Hepatocyte (in vitro differentiated cells): Measurements from ENCODE around the gene RPL13A.

ENCODE experiments used
- EZH2 ChIP-seq: fragments of 200-600 bp; sonication (generic); IDR thresholded peaks from 2 replicates; pipeline ENCODE4 v1.6.1; 2016; ENCODE audit warnings: antibody characterized with exemption, mild to moderate bottlenecking, borderline replicate concordance
- EZH2phosphoT487 ChIP-seq: fragments of 200-600 bp; sonication (generic); IDR thresholded peaks from one replicate; pipeline ENCODE4 v1.6.1; 2018; ENCODE audit warnings: antibody characterized with exemption, mild to moderate bottlenecking, low read depth, moderate library complexity; ENCODE audit not compliant: unreplicated experiment, severe bottlenecking
- TF ChIP-seq, protein P1 (sequence below): fragments of 200-600 bp; sonication (generic); IDR thresholded peaks from 2 replicates; pipeline ENCODE4 v1.5.1; 2016; ENCODE audit warnings: antibody characterized with exemption, mild to moderate bottlenecking; ENCODE audit not compliant: poor library complexity

DNA sequence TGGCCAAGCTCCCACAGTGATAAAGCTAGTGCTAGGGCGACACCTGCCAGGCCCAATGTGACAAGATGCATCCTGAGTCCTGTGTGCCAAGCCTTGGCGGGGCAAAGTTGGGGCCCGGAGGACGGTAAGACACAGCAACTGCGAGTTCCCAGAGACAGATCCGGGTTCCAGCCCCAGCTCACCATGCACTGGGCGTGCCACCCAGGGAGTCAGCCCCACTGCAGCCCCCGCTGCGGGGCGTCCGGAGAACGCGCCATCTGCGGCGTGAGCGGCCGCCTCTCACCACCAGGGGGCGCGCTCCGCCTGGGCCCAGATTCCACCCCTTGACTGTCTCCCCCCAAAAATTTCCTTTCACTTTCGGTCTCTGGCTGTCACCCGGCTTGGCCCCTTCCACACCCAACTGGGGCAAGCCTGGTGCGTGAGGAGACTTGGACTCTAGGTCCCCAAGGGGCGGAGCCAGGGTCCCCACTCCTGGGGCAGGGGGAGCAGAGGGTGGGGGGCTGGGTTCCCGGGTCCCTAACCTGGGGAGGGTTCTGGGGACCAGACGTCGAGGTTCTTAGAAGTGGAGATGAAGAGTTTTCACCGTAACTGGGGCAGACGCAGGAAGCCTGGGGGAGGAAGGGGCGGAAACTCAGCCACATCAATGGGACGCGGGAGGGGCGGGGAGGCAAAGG, 13.4 kb upstream of the RPL13A start, which contains the start of gene FLT3LG:
- TF ChIP-seq, protein P1, sequence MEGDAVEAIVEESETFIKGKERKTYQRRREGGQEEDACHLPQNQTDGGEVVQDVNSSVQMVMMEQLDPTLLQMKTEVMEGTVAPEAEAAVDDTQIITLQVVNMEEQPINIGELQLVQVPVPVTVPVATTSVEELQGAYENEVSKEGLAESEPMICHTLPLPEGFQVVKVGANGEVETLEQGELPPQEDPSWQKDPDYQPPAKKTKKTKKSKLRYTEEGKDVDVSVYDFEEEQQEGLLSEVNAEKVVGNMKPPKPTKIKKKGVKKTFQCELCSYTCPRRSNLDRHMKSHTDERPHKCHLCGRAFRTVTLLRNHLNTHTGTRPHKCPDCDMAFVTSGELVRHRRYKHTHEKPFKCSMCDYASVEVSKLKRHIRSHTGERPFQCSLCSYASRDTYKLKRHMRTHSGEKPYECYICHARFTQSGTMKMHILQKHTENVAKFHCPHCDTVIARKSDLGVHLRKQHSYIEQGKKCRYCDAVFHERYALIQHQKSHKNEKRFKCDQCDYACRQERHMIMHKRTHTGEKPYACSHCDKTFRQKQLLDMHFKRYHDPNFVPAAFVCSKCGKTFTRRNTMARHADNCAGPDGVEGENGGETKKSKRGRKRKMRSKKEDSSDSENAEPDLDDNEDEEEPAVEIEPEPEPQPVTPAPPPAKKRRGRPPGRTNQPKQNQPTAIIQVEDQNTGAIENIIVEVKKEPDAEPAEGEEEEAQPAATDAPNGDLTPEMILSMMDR, result peak; percentile 98
- TF ChIP-seq EZH2phosphoT487, result no peak
- TF ChIP-seq EZH2, result no peak
